RPMI7951 (cell line): ENCODE data around the gene SGSH. TPM values are rescaled to one million over a fixed set of nuclear protein-coding genes. Genes with fewer than 3 reads are reported as not detected.

Experiments
- DNase-seq: peaks from one replicate; pipeline ENCODE4 v3.0.0-alpha.2; 2012; ENCODE audit warnings: low read depth
- total RNA-seq: library from RNA; depleted of rRNA; stranded (reverse); fragments of >200 nt; shearing (Covaris generic); gene quantifications from 2 replicates; pipeline ENCODE4 v1.2.3, GENCODE V29; 2014

SGSH gene
- total RNA-seq, 1 experiment from 2014 or later, result 6.4 TPM

DNA sequence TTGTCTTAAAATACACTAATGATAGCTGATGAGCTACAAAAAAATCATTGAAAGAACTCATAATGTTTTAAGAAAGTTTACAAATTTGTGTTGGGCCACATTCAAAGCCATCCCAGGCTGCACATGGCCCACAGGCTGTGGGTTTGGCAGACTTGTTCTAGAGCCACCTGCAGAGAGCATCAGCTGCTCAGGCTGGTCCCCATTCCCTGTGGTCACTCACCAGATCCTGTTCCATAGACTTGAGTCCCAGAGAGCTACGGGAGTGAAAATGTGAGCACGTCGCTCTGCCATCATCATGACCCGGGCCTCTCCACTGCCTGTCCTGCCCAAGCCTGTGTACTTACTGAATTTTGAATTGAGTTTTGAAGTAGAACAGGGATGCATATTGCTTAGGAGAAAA, 7.0 kb upstream of the SGSH start:
- DNase-seq, result no peak

GRCh38 chr17:80225230-80225629, 5.1 kb upstream of the SGSH start:
- DNase-seq, result no peak

- no peak for DNase-seq
Measured at GRCh38 chr17:80224683-80225082, 4.5 kb upstream of the SGSH start.

DNA sequence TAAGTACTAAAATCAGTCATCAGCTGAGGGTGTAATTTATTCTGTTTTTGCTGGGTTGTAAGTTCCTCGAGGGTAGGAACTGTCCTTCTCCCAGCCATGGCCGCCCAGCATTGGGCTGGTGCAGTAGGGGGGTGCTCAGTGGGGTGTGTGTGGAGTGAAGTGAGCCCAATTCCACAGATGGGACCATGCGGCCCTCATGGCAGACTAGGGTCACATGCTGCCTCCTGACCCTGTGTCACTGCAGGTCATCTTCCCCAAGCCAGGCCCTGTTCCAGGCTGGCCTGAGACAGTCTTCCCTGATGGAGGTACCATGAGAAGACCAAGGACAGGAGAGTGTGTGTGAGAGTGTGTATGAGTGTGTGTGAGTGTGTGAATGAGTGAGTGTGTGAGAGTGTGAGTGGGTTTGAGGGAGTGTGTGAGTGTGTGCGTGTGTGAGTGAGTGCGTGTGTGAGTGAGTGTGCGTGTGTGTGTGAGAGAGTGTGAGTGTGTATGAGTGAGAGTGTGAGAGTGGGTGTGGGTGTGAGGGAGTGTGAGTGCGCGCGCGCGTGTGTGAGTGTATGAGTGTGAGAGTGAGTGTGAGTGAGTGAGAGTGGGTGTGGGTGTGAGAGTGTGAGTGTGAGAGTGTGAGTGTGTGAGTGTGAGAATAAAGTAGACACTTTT, 3.8 kb upstream of the SGSH start:
- no peak for DNase-seq

DNA sequence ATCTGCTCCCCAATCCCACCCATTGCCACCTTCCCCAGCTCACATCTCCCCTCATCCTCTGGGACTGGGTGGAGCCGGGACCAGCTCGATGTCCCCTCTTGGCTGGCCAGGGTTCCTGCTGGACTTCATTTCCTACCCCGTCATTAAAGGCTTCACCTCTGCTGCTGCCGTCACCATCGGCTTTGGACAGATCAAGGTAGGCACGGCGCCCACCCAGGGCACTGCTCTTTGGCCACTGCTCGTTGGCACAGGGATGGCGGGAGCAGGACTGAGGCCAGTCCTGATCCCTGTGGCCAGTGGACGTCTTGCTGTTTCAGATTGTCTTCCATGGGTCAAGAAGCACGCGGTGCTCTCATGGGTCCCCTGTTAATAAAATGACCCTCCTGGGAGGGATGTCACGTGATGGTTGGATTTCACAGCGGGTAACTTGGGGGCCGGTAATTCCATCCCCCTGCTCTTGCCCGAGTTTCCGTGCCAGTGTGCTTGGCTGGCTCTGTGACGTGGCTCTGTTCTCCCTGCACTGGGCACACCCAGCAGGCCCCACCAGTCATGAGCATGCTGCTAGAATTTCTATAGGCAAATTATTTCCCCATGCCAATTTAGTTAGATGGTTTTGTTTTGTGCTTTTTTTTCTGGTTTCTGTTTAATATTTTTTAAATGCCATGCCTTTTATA, 3.1 kb upstream of the SGSH start:
- no peak for DNase-seq

GRCh38 chr17:80222376-80223141, 2.4 kb upstream of the SGSH start:
- no peak for DNase-seq

- DNase-seq, result no peak
Measured at GRCh38 chr17:80221351-80222105, 1.4 kb upstream of the SGSH start.

- no peak for DNase-seq
Measured at GRCh38 chr17:80220736-80221215, 643 bp upstream of the SGSH start.

GRCh38 chr17:80219763-80220053, 425 bp downstream of the SGSH start:
- no peak for DNase-seq

DNA sequence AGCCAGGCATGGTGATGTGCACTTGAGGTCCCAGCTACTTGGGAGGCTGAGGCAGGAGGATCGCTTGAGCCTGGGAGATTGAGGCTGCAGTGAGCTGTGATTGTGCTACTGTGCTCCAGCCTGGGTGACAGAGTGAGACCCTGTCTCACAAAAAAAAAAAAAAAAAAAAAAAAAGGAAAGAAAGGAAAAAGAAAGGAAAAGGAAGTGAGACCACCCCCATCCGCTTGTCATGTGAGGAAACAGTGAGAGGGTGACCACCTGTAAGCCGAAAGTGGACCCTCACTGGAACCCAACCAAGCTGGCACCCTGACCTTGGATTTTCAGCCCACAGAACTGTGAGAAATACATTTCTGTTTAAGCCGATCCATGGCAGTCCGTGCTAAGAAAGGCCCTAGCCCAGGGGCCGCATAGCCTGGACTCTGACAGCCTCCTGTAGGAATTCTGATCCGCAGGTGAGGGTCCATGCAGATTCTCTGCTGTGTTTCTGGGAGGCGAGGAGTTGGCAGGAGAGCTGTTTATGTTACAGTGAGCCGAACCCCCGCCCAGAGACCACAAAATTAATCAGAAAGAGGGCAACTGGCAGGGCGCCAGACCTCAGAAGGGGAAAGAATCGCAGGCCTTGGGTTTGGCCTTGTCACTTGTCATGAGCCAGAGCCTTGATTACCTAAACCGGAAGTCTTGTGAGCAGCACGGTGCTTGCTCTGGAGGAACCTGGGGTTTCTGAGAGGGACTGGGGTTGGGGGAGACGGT, 945 bp downstream of the SGSH start:
- DNase-seq, result peak; percentile 86

GRCh38 chr17:80218391-80218790, 1.7 kb downstream of the SGSH start:
- DNase-seq, result no peak

DNA sequence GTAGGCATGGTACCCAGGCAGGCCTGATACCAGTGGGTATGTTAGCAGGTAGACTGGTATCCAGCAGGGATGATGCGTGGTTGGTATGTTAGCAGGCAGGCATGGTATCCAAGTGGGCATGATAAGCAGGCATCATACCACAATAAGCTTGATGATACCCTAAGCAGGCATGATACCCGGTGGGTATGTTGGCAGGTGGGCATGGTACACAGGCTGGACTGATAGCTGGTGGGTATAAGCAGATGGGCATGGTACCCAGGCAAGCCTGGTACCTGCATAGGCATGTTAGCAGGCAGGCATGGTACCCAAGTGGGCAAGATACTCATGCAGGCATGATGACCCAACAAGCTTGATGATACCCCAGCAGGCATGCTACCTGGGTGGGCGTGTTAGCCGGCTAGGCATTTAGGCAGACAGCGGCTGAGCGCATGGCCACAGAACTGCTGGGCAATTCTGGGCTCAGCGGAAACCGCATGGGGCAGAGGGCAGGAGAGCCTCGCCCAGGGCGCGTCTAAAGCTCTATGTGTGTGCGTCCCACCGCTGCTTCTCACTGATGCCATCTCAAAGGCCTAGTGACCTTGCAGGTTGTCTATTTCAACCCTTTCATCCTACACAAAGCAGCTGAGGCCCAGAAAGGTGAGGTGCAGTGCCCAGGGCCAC, 2.3 kb downstream of the SGSH start:
- DNase-seq, result no peak

DNA sequence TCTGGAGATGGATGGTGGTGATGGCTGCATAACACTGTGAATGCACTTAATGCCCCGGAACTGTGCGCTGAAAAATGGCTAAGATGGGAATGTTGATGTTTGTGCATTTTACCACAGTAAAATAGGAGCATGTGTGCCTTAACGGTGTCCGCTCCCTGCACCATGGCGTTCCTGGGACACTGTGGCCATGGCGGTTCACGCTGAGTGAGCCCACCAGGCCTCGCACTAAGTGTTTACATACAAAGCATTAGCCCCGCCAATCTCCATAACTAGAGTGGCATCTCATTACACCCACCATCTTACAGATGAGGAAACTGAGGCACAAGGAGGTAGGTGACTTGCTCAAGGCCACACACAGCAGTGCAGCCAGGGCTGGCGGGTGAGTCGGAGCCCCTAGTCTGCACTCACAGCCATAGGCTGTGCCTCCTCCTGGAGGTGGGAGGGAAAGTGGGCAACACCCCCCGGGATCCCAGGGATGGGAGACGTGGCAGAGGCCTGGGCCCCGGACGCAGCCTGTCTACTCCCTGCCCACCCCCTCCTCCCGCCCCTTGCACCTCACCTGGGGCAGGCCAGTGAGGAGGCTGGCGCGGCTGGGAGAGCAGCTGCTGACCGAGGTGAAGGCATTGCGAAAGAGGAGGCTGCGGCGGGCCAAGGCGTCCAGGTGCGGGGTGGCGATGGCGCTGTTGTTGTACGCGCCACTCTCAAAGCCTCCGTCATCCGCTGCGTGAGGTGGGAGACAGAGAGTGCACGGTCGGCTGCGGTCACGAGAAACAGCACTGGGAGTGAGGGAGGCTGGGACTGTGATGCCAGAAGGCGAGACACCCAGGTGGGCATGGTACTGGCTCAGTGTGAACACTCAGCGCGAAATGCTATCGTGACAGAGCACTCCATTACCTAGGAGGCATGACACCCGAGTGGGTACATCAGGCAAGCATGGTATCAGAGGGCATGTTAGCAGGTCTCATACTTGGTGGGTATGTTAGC, 3.4 kb downstream of the SGSH start:
- DNase-seq, result no peak

DNA sequence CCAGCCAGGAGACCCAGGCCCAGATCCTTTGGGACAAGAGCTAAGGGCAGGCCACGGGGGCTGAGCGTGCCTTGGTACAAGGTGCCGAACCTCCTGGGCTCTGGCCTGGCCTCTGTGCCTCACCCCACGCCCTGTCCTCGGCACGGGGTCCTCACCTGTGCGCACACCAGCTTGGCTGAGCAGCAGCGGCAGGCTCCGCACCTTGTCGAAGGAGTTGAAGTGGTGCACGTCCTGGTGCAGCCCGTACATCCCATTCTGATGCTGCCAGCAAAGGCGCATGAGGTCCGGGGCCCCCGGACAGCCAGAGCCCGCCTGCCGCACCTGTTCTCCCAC, 5.3 kb downstream of the SGSH start:
- DNase-seq, result no peak

GRCh38 chr17:80214012-80214877, 5.9 kb downstream of the SGSH start:
- no peak for DNase-seq

- DNase-seq, result no peak
Measured at GRCh38 chr17:80213643-80213975, 6.5 kb downstream of the SGSH start.

- DNase-seq, result no peak
Measured at GRCh38 chr17:80212962-80213642, 7.0 kb downstream of the SGSH start.

GRCh38 chr17:80212511-80212910, 7.6 kb downstream of the SGSH start:
- no peak for DNase-seq

- no peak for DNase-seq
Measured at GRCh38 chr17:80212109-80212508, 8.0 kb downstream of the SGSH start.
